DND-41 (cell line): ENCODE measurements around the gene PTGR2.

ENCODE experiments used
- EZH2 ChIP-seq: IDR thresholded peaks from 3 replicates; pipeline ENCODE4 v1.6.1; 2012; ENCODE audit warnings: borderline replicate concordance, low read depth, mild to moderate bottlenecking, moderate library complexity, low read length, inconsistent platforms; ENCODE audit not compliant: severe bottlenecking
- TF ChIP-seq, protein P1 (sequence below): IDR thresholded peaks from 2 replicates; pipeline ENCODE4 v1.5.1; 2012; ENCODE audit warnings: borderline replicate concordance, low read length, moderate library complexity, mild to moderate bottlenecking; ENCODE audit not compliant: poor library complexity, severe bottlenecking; ENCODE audit errors: extremely low read depth

DNA sequence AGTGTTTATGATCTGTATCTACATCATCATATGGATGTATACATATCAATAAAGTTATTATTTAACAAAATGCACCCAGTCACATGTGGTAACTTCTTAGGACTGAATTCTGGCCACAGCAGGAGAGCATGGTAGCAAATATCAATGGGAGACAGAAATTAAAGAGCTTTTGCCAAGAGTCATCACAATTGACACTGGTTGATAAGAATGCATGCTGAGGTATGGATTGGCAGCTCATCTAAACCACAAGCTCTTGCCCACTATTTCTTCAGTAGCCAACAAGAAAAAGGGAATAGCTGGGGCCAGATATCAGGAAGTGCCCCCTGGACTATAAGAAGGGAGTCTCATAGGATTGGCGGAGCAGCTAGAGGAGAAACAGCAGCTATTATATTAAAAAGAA, 9.4 kb upstream of the PTGR2 start:
- TF ChIP-seq, protein P1, sequence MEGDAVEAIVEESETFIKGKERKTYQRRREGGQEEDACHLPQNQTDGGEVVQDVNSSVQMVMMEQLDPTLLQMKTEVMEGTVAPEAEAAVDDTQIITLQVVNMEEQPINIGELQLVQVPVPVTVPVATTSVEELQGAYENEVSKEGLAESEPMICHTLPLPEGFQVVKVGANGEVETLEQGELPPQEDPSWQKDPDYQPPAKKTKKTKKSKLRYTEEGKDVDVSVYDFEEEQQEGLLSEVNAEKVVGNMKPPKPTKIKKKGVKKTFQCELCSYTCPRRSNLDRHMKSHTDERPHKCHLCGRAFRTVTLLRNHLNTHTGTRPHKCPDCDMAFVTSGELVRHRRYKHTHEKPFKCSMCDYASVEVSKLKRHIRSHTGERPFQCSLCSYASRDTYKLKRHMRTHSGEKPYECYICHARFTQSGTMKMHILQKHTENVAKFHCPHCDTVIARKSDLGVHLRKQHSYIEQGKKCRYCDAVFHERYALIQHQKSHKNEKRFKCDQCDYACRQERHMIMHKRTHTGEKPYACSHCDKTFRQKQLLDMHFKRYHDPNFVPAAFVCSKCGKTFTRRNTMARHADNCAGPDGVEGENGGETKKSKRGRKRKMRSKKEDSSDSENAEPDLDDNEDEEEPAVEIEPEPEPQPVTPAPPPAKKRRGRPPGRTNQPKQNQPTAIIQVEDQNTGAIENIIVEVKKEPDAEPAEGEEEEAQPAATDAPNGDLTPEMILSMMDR = no peak
- no peak for TF ChIP-seq EZH2
